ENCODE results near the gene RBL2.

DNA sequence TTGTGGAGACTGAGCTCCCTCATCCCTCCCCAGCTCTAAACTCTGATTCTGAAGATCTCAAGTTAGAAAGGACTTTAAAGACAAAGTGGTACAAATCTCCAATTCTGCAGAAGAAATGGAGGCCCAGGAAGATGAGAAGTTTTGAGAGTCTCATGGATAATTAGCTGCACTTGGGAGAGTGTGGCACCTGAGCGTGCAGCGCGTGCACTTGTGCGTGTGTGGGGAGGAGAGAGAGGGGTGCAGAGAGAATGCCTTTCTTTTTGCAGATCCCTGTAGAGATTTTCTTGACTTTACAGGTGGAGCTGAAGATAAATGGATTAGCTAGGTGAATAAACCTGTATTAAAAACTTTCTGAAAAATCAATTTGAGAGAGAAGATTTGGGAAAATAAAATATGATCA, 83.6 kb downstream of the RBL2 start:
- TF ChIP-seq TCF7 (CRISPR knock-in tag; IDR thresholded peaks at IDR 0.05; ENCODE audit: low read depth) (no peak), CTCF (IDR thresholded peaks at IDR 0.05) (no peak), ZNF121 (CRISPR knock-in tag; IDR thresholded peaks at IDR 0.05) (no peak), FOXP1 (CRISPR knock-in tag; IDR thresholded peaks at IDR 0.05; ENCODE audit: borderline replicate concordance) (no peak), CBFB (CRISPR knock-in tag; IDR thresholded peaks at IDR 0.05; ENCODE audit: low read depth) (no peak), ATF6 (CRISPR knock-in tag; IDR thresholded peaks at IDR 0.05) (no peak), NR2C2 (CRISPR knock-in tag; IDR thresholded peaks at IDR 0.05) (no peak)
